Spleen (tissue), 13 donors: ENCODE data around the gene KPNA3. TPM values are rescaled to one million over a fixed set of nuclear protein-coding genes. Genes with fewer than 3 reads are reported as not detected.

Experiments used
- DNase-seq: peaks from one replicate; pipeline ENCODE4 v3.0.0-alpha.2; 2020
- H3K27ac ChIP-seq, 8 donors: fragments of 200-600 bp; sonication (generic) in 7 of 8; 1 replicate in 4 of 8; 2 replicates in 4 of 8; pipeline versions ENCODE4 v1.5.0 to v1.8.0; 2016 to 2021; ENCODE audit warnings: inconsistent platforms in 4 of 8, mild to moderate bottlenecking in 4 of 8, moderate library complexity in 1 of 8
- H3K27me3 ChIP-seq, 7 donors: fragments of 200-600 bp; sonication (generic) in 6 of 7; replicated peaks in 1 of 7; 1 replicate in 4 of 7; 2 replicates in 3 of 7; pipeline versions ENCODE4 v1.5.0 to v1.8.0; 2016 to 2021; ENCODE audit warnings: inconsistent platforms in 3 of 7, mild to moderate bottlenecking in 1 of 7
- H3K36me3 ChIP-seq, 6 donors: fragments of 200-600 bp; sonication (generic) in 5 of 6; 1 replicate in 4 of 6; 2 replicates in 2 of 6; pipeline versions ENCODE4 v1.5.0 to v1.8.0; 2016 to 2021; ENCODE audit warnings: inconsistent platforms in 2 of 6
- H3K4me1 ChIP-seq, 6 donors: fragments of 200-600 bp; sonication (generic) in 5 of 6; 1 replicate in 3 of 6; 2 replicates in 3 of 6; pipeline versions ENCODE4 v1.5.0 to v1.8.0; 2016 to 2021; ENCODE audit warnings: inconsistent platforms in 3 of 6
- H3K4me3 ChIP-seq, 8 donors: fragments of 200-600 bp; sonication (generic) in 7 of 8; 1 replicate in 4 of 8; 2 replicates in 4 of 8; pipeline versions ENCODE4 v1.5.0 to v1.8.0; 2016 to 2021; ENCODE audit warnings: inconsistent platforms in 4 of 8, mild to moderate bottlenecking in 4 of 8, moderate library complexity in 2 of 8
- H3K9me3 ChIP-seq, 8 donors: fragments of 200-600 bp; sonication (generic) in 7 of 8; 1 replicate in 4 of 8; 2 replicates in 4 of 8; pipeline versions ENCODE4 v1.5.0 to v1.8.0; 2016 to 2021; ENCODE audit warnings: inconsistent platforms in 4 of 8
- POLR2A ChIP-seq, 3 donors: fragments of 450-650 bp; IDR thresholded peaks; one replicate each; pipeline ENCODE4 v1.5.1; 2017; ENCODE audit warnings: antibody characterized with exemption in 3 of 3, mild to moderate bottlenecking in 1 of 3
- POLR2AphosphoS5 ChIP-seq, 3 donors: sonication (generic); formaldehyde crosslinking; IDR thresholded peaks; one replicate each; pipeline ENCODE4 v1.5.1; 2017; ENCODE audit warnings: antibody characterized with exemption in 3 of 3
- WGBS, 5 donors: extraction: QIAGEN DNeasy Blood & Tissue Kit in 3 of 5; methylation state at CpG; one replicate each; pipeline versions ENCODE4 v1.1.5 to v1.1.7; 2013 to 2018; 5-methylcytosine and 5-hydroxymethylcytosine counted together
- intact Hi-C: fragments of 100-400 bp; cut with DNase I; formaldehyde crosslinking; loops from one replicate; pipeline ENCODE4 v1.15.0; 2023; ENCODE audit warnings: low total_unique reads
- long read RNA-seq, 2 donors: transcript quantifications; one replicate each; lab custom pipeline, GENCODE V29; 2026
- polyA plus RNA-seq, 3 donors: library from polyadenylated mRNA; stranded (reverse); fragments of 200-250 nt; gene quantifications; one replicate each; pipeline ENCODE4 v1.2.1, GENCODE V29; 2013
- total RNA-seq, 7 donors: library from RNA; depleted of rRNA in 3 of 7; stranded (reverse); fragments of >200 nt in 3 of 7; fragmentation: NEBNext Ultra II Directional in 4 of 7; extraction: Animal tissue kit (Norgen Biotek cat#: 25700) in 4 of 7; gene quantifications; one replicate each; pipeline versions ENCODE4 v1.1.0 to v1.2.1, GENCODE V29; 2016 to 2021
- TF ChIP-seq, protein P1 (sequence below), 11 experiments: fragments of 200-600 bp in 7 of 11; fragments of 450-650 bp in 4 of 11; sonication (generic) in 4 of 11; IDR thresholded peaks in 8 of 11; conservative IDR thresholded peaks in 3 of 11; 1 replicate in 7 of 11; 2 replicates in 4 of 11; pipeline versions ENCODE4 v1.4.0 to v1.8.0; 2016 to 2021; ENCODE audit warnings: antibody characterized with exemption in 11 of 11, inconsistent platforms in 4 of 11, mild to moderate bottlenecking in 1 of 11
- donor health status: healthy with polysubstance abuse.
- donor health status: DM: no; HTN: no; CAD: no; lungs with moderate emphysema.
- donor health status: DM: no; HTN: no; CAD: no.
- donor health status: Bipolar disorder and iron deficiency.
- donor health status: healthy.
- donor health status: DM: no; HTN: no; CAD: no.
- donor health status: DM: yes; HTN: yes; CAD: no.

KPNA3 gene, protein sequence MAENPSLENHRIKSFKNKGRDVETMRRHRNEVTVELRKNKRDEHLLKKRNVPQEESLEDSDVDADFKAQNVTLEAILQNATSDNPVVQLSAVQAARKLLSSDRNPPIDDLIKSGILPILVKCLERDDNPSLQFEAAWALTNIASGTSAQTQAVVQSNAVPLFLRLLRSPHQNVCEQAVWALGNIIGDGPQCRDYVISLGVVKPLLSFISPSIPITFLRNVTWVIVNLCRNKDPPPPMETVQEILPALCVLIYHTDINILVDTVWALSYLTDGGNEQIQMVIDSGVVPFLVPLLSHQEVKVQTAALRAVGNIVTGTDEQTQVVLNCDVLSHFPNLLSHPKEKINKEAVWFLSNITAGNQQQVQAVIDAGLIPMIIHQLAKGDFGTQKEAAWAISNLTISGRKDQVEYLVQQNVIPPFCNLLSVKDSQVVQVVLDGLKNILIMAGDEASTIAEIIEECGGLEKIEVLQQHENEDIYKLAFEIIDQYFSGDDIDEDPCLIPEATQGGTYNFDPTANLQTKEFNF
- total RNA-seq (10 to 100 TPM; 18.6 to 26.3 (median 21.0) TPM), polyA plus RNA-seq (10 to 100 TPM in 2 of 3 donors, 1 to 10 TPM in 1; 9.6 to 15.6 (median 12.3) TPM)
- long read RNA-seq, donor 1, full-length matches to known transcripts: 6 of 6 reads
- long read RNA-seq, donor 1, partial matches to known transcripts: 0 of 6 reads
- long read RNA-seq, donor 1, other reads (novel, unspliced or antisense): 0 of 6 reads
- long read RNA-seq, donor 2, full-length matches to known transcripts: 5 of 5 reads
- long read RNA-seq, donor 2, partial matches to known transcripts: 0 of 5 reads
- long read RNA-seq, donor 2, other reads (novel, unspliced or antisense): 0 of 5 reads

DNA sequence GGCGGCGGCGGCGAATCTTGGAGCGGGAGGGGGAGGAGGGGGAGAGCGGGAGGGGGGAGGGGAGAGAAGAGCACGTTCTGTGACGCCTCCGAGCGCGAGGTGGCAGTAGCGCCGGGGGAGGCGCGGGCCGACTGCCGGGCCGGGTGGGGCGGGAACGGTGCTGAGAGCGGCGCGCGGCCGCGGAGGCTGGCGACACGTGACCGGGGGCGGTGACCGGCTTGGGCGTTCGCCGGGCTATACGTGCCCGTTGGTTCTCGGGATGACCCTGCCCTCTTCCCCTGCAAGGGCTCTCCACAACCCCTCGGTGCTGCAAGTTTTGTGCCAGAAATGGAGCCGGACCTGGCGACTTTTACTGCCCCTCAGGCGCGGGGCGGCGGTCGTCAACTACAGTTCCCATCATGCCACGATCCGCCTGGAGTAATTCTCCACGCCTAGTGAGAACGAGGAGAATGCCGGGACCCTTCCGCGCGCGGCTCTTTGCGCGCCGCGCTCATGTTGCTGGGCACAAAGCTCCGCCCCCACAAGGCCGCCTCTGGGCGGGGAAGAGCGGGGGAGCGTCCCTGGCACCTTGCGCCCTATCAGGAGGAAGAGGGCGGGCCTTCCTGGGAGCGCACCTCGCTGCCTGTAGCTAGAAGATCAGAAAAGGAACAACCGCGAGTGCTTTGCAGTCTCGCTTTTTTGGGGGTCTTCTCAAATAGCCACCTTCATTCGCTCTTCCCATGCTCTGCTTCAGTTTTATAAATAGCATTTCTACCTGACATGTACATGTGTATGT lies at the start of gene KPNA3:
TSS of gene KPNA3 (minus strand) at position 133 of the 775 bp plus-strand sequence. CDS start 176 bp downstream, outside the sequence.
- intact Hi-C loops: no loop called here

DNA sequence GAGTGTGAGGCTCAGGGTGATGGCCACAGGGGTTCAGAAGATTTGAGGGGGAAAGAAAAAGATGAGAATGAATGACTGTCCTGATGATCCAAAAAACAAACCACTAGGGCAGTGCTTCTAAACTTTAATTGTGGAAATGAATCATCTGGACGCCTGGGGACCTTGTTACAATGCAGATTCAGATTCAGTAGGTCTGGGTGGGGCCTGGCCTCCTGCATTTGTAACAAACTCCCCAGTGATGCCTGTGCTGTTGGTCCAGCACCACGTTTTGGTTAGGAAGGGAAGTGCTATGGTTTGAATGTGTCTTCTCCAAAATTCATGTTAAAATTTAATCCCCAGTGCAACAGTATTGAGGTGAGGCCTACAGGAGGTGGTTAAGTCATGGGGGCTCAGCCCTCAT lies 49.5 kb upstream of the KPNA3 start:
- Histone ChIP-seq H3K9me3 (no peaks in the 10 kb centered on the region), H3K27me3 (no peaks in the 10 kb centered on the region), H3K27ac (no peak overlapping the region), H3K4me1 (no peaks in the 10 kb centered on the region), H3K36me3 (no peaks in the 10 kb centered on the region), H3K4me3 (no peak overlapping the region)
- intact Hi-C loops: no loop called here
- 52 to 56% (median 55%) methylated on average over 2 of the region's 2 CpGs for WGBS, 5 donors
- no peak for DNase-seq
- no peak for TF ChIP-seq POLR2A (IDR thresholded peaks at IDR 0.05)
- TF ChIP-seq, protein P1, sequence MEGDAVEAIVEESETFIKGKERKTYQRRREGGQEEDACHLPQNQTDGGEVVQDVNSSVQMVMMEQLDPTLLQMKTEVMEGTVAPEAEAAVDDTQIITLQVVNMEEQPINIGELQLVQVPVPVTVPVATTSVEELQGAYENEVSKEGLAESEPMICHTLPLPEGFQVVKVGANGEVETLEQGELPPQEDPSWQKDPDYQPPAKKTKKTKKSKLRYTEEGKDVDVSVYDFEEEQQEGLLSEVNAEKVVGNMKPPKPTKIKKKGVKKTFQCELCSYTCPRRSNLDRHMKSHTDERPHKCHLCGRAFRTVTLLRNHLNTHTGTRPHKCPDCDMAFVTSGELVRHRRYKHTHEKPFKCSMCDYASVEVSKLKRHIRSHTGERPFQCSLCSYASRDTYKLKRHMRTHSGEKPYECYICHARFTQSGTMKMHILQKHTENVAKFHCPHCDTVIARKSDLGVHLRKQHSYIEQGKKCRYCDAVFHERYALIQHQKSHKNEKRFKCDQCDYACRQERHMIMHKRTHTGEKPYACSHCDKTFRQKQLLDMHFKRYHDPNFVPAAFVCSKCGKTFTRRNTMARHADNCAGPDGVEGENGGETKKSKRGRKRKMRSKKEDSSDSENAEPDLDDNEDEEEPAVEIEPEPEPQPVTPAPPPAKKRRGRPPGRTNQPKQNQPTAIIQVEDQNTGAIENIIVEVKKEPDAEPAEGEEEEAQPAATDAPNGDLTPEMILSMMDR (IDR thresholded peaks at IDR 0.05 in 8 of 11, conservative IDR thresholded peaks at IDR 0.05 in 3 of 11): no peak
- no peak for TF ChIP-seq POLR2AphosphoS5 (IDR thresholded peaks at IDR 0.05)

More for the DNA sequence above, at the start of gene KPNA3:
- H3K4me1 ChIP-seq: peaks cover 12 to 50% (median 42%) of the 10 kb centered on the region in 6 donors
- TF ChIP-seq, protein P1 (IDR thresholded peaks at IDR 0.05 in 8 of 11, conservative IDR thresholded peaks at IDR 0.05 in 3 of 11): peak in 3 of 11 experiments; percentile 20 to 49 (median 32)
- TF ChIP-seq POLR2A (IDR thresholded peaks at IDR 0.05) (peak in 2 of 3 donors; percentile 16 to 44), POLR2AphosphoS5 (IDR thresholded peaks at IDR 0.05) (peak; percentile 78 to 89 (median 88))
- peak within 1 kb of the TSS; percentile 64 to 96 (median 84) for H3K4me3 ChIP-seq
- peak; percentile 99 for DNase-seq
- WGBS, 5 donors: 0 to 1% (median 1%) methylated on average over 17 to 71 of the region's 71 CpGs
- peak within 1 kb of the TSS; percentile 90 to 99 (median 95) for H3K27ac ChIP-seq
- H3K27me3 ChIP-seq: no peaks in the 10 kb centered on the region
- H3K9me3 ChIP-seq: no peaks in the 10 kb centered on the region
- H3K36me3 ChIP-seq: no peaks in the 10 kb centered on the region

DNA sequence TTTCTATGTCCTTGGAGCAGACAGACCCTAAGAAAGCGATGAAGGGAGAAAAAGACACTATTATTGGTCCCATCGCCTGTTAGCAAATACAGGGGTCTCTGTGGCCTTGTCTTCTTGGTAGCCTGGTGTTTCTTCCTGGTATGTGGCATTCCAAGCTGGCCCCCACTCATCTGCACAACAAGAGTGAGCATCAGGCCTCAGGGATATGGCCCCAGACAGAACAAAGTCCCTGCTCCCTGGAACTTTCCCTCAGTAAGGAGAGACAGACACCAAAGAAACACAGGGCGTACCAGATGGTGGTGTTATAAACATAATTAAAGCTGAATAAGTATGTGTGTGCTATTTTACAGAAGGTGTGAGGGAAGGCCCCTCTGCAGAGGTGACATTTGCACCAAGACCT lies 48.2 kb upstream of the KPNA3 start:
- no peak overlapping the region for H3K4me3 ChIP-seq
- H3K27me3 ChIP-seq: no peaks in the 10 kb centered on the region
- TF ChIP-seq POLR2A (IDR thresholded peaks at IDR 0.05): no peak
- TF ChIP-seq, protein P1 (IDR thresholded peaks at IDR 0.05 in 8 of 11, conservative IDR thresholded peaks at IDR 0.05 in 3 of 11): no peak
- no peak for TF ChIP-seq POLR2AphosphoS5 (IDR thresholded peaks at IDR 0.05)
- H3K27ac ChIP-seq: peak overlapping the region in 1 of 8 donors; percentile 42
- no peak for DNase-seq
- no peaks in the 10 kb centered on the region for H3K4me1 ChIP-seq
- intact Hi-C loops: no loop called here
- WGBS, 5 donors: 86 to 93% (median 89%) methylated on average over 3 of the region's 3 CpGs
- H3K9me3 ChIP-seq: no peaks in the 10 kb centered on the region
- H3K36me3 ChIP-seq: no peaks in the 10 kb centered on the region
